NCI-H526 (cell line): Measurements from ENCODE around the gene LRRC75A.
"Not testable (repeated sequence)": the region's sequence is repeated elsewhere in the genome, so short reads cannot be mapped to it uniquely, and the experiment has no call there.

Experiments used
- DNase-seq, 2 experiments: peaks; one replicate each; lab custom pipeline; 2025; lab: John Stamatoyannopoulos, UW

The LRRC75A gene

GRCh38 chr17:16450028-16450427 lies 42.0 kb downstream of the LRRC75A start:
- DNase-seq = no peak

- no peak for DNase-seq
These were observed 42.8 kb downstream of the LRRC75A start for GRCh38 chr17:16449121-16449570.

GRCh38 chr17:16448490-16448889 lies 43.5 kb downstream of the LRRC75A start:
- DNase-seq = no peak

GRCh38 chr17:16447676-16448075 lies 44.3 kb downstream of the LRRC75A start:
- DNase-seq = no peak

- DNase-seq = no peak
These were observed 45.5 kb downstream of the LRRC75A start for GRCh38 chr17:16446338-16446983.

GRCh38 chr17:16444258-16444886 lies 47.6 kb downstream of the LRRC75A start:
- no peak for DNase-seq

GRCh38 chr17:16443511-16444257 lies 48.3 kb downstream of the LRRC75A start:
- no peak for DNase-seq

- no peak for DNase-seq
These were observed 49.1 kb downstream of the LRRC75A start for GRCh38 chr17:16442594-16443510.

GRCh38 chr17:16442141-16442540 lies 49.9 kb downstream of the LRRC75A start:
- DNase-seq = no peak

GRCh38 chr17:16440901-16441629 lies 50.9 kb downstream of the LRRC75A start:
- DNase-seq = no peak

GRCh38 chr17:16440354-16440753 lies 51.6 kb downstream of the LRRC75A start:
- not testable (repeated sequence) for DNase-seq

GRCh38 chr17:16439811-16440351 lies 52.1 kb downstream of the LRRC75A start:
- DNase-seq = no peak

- no peak for DNase-seq
These were observed 52.6 kb downstream of the LRRC75A start for GRCh38 chr17:16439303-16439791.

GRCh38 chr17:16438557-16439302 lies 53.3 kb downstream of the LRRC75A start:
- peak; percentile 96 to 97 for DNase-seq

GRCh38 chr17:16438173-16438556 lies 53.8 kb downstream of the LRRC75A start:
- no peak for DNase-seq

GRCh38 chr17:16437083-16437482 lies 54.9 kb downstream of the LRRC75A start:
- DNase-seq = no peak

- no peak for DNase-seq
These were observed 55.8 kb downstream of the LRRC75A start for GRCh38 chr17:16435925-16436886.

- DNase-seq = no peak
These were observed 57.3 kb downstream of the LRRC75A start for GRCh38 chr17:16434662-16435061.

- DNase-seq = no peak
These were observed 58.5 kb downstream of the LRRC75A start for GRCh38 chr17:16433514-16433913.
